ENCODE data around the gene SLC22A23.

The SLC22A23 gene

GRCh38 chr6:3288711-3289663, 167.9 kb downstream of the SLC22A23 start:
- DNase-seq: no peak

GRCh38 chr6:3287976-3288707, 168.7 kb downstream of the SLC22A23 start:
- no peak for DNase-seq

GRCh38 chr6:3287308-3287707, 169.5 kb downstream of the SLC22A23 start:
- DNase-seq: no peak

GRCh38 chr6:3286641-3287171, 170.1 kb downstream of the SLC22A23 start:
- no peak for DNase-seq

- no peak for DNase-seq
These were observed 171.1 kb downstream of the SLC22A23 start for GRCh38 chr6:3285732-3286131.

GRCh38 chr6:3285049-3285639, 171.7 kb downstream of the SLC22A23 start:
- DNase-seq: peak in 10 of 58 donors; percentile 16 to 38 (median 24)

GRCh38 chr6:3284436-3284876, 172.4 kb downstream of the SLC22A23 start:
- peak in 38 of 58 donors; percentile 14 to 86 (median 35) for DNase-seq

GRCh38 chr6:3283641-3284435, 173.0 kb downstream of the SLC22A23 start:
- DNase-seq: no peak

- no peak for DNase-seq
These were observed 173.6 kb downstream of the SLC22A23 start for GRCh38 chr6:3283241-3283640.

GRCh38 chr6:3282476-3283236, 174.2 kb downstream of the SLC22A23 start:
- no peak for DNase-seq

- DNase-seq: peak in 1 of 58 donors; percentile 36
These were observed 175.0 kb downstream of the SLC22A23 start for GRCh38 chr6:3281631-3282475.

- no peak for DNase-seq
These were observed 175.9 kb downstream of the SLC22A23 start for GRCh38 chr6:3280866-3281465.

GRCh38 chr6:3280091-3280490, 176.8 kb downstream of the SLC22A23 start:
- no peak for DNase-seq

GRCh38 chr6:3278691-3279090, 178.2 kb downstream of the SLC22A23 start:
- DNase-seq: no peak

GRCh38 chr6:3277851-3278416, 178.9 kb downstream of the SLC22A23 start:
- DNase-seq: peak in 1 of 58 donors; percentile 26

- no peak for DNase-seq
These were observed 179.6 kb downstream of the SLC22A23 start for GRCh38 chr6:3277251-3277650.

GRCh38 chr6:3276174-3277167, 180.4 kb downstream of the SLC22A23 start:
- no peak for DNase-seq

Measured in anterior cingulate cortex (tissue), 58 donors.